HepG2 (cell line): ENCODE results near the gene SNN. TPM values are rescaled to one million over a fixed set of nuclear protein-coding genes. Genes with fewer than 3 reads are reported as not detected.

ENCODE experiments used
- ATF1 ChIP-seq: IDR thresholded peaks from 2 replicates; pipeline ENCODE4 v1.6.1; 2016; ENCODE audit warnings: mild to moderate bottlenecking, control low read depth
- CBX5 ChIP-seq: sonication (generic); formaldehyde crosslinking; IDR thresholded peaks from 2 replicates; pipeline ENCODE4 v1.4.0; 2020; ENCODE audit warnings: missing genetic modification reagents, borderline replicate concordance
- KLF12 ChIP-seq: sonication (generic); formaldehyde crosslinking; IDR thresholded peaks from 2 replicates; pipeline ENCODE4 v1.4.0; 2020; ENCODE audit warnings: missing genetic modification reagents, borderline replicate concordance
- PITX1 ChIP-seq: sonication (generic); formaldehyde crosslinking; IDR thresholded peaks from 2 replicates; pipeline ENCODE4 v1.5.1; 2020; ENCODE audit warnings: mild to moderate bottlenecking, missing genetic modification reagents
- TCF12 ChIP-seq, 2 experiments: fragments of 450-650 bp in 1 of 2; sonication (generic) in 1 of 2; formaldehyde crosslinking in 1 of 2; IDR thresholded peaks; 2 replicates each; pipeline versions ENCODE4 v1.6.1 to v1.8.0; 2017 to 2022; ENCODE audit warnings: antibody characterized with exemption in 1 of 2, mild to moderate bottlenecking in 1 of 2, missing genetic modification reagents in 1 of 2, moderate library complexity in 1 of 2
- ZIK1 ChIP-seq: sonication (generic); formaldehyde crosslinking; IDR thresholded peaks from 2 replicates; pipeline ENCODE4 v1.5.0; 2020; ENCODE audit warnings: mild to moderate bottlenecking, low read depth, missing genetic modification reagents, borderline replicate concordance
- ZNF136 ChIP-seq: sonication (generic); formaldehyde crosslinking; IDR thresholded peaks from 2 replicates; pipeline ENCODE4 v1.8.1; 2022; ENCODE audit warnings: low read depth, mild to moderate bottlenecking, moderate library complexity, missing genetic modification reagents
- ZNF160 ChIP-seq: sonication (generic); formaldehyde crosslinking; IDR thresholded peaks from 2 replicates; pipeline ENCODE4 v1.8.0; 2022; ENCODE audit warnings: mild to moderate bottlenecking, inconsistent platforms, missing genetic modification reagents
- ZNF20 ChIP-seq: sonication (generic); formaldehyde crosslinking; IDR thresholded peaks from 2 replicates; pipeline ENCODE4 v1.4.0; 2020; ENCODE audit warnings: mild to moderate bottlenecking, moderate library complexity, missing genetic modification reagents
- ZNF460 ChIP-seq: sonication (generic); formaldehyde crosslinking; IDR thresholded peaks from 2 replicates; pipeline ENCODE4 v1.5.1; 2020; ENCODE audit warnings: missing genetic modification reagents, mild to moderate bottlenecking, borderline replicate concordance
- ZNF768 ChIP-seq: sonication (generic); formaldehyde crosslinking; IDR thresholded peaks from 2 replicates; pipeline ENCODE4 v1.4.0; 2020; ENCODE audit warnings: missing genetic modification reagents
- ZSCAN20 ChIP-seq: sonication (generic); formaldehyde crosslinking; IDR thresholded peaks from 2 replicates; pipeline ENCODE4 v1.4.0; 2020; ENCODE audit warnings: missing genetic modification reagents, mild to moderate bottlenecking, borderline replicate concordance
- polyA plus RNA-seq, 8 experiments: library from polyadenylated mRNA; depleted of rRNA in 3 of 8; stranded (reverse) in 7 of 8; unstranded in 1 of 8; fragments of >200 nt; fragmentation: Illumina TruSeq in 4 of 8; extraction: Trizol in 4 of 8; gene quantifications; 2 replicates each; pipeline versions ENCODE4 v1.2.1 to v1.2.3, GENCODE V29; 2011 to 2016; ENCODE audit warnings: low read depth in 4 of 8, missing spikeins in 1 of 8, mixed read lengths in 1 of 8; ENCODE audit not compliant: insufficient read depth in 1 of 8
- total RNA-seq, 5 experiments: library from RNA; depleted of rRNA; stranded (reverse); fragments of >200 nt; fragmentation: Illumina TruSeq; extraction: Trizol; gene quantifications; 2 replicates each; pipeline ENCODE4 v1.2.3, GENCODE V29; 2016; ENCODE audit warnings: low read depth in 1 of 5
- TF ChIP-seq, protein P1 (sequence below): sonication (generic); formaldehyde crosslinking; IDR thresholded peaks from 2 replicates; pipeline ENCODE4 v1.8.1; 2022; ENCODE audit warnings: mild to moderate bottlenecking, missing genetic modification reagents
- TF ChIP-seq, protein P2 (sequence below): sonication (generic); formaldehyde crosslinking; IDR thresholded peaks from 2 replicates; pipeline ENCODE4 v1.4.0; 2020; ENCODE audit warnings: missing genetic modification reagents, borderline replicate concordance
- TF ChIP-seq, protein P3 (sequence below): IDR thresholded peaks from 2 replicates; pipeline ENCODE4 v1.6.1; 2016; ENCODE audit warnings: low read depth, missing genetic modification reagents, missing compliant biosample characterization
- TF ChIP-seq, protein P4 (sequence below): sonication (generic); formaldehyde crosslinking; IDR thresholded peaks from 2 replicates; pipeline ENCODE4 v1.8.0; 2023; ENCODE audit warnings: mild to moderate bottlenecking, missing genetic modification reagents
- TF ChIP-seq, protein P5 (sequence below): sonication (generic); formaldehyde crosslinking; IDR thresholded peaks from 2 replicates; pipeline ENCODE4 v1.5.0; 2020; ENCODE audit warnings: missing genetic modification reagents

SNN gene
- total and polyA plus RNA-seq, 2 of the 13 experiments (the other 11 are each of a cell fraction or from before 2014, with no cell fraction given), result 5.2 to 8.4 TPM

DNA sequence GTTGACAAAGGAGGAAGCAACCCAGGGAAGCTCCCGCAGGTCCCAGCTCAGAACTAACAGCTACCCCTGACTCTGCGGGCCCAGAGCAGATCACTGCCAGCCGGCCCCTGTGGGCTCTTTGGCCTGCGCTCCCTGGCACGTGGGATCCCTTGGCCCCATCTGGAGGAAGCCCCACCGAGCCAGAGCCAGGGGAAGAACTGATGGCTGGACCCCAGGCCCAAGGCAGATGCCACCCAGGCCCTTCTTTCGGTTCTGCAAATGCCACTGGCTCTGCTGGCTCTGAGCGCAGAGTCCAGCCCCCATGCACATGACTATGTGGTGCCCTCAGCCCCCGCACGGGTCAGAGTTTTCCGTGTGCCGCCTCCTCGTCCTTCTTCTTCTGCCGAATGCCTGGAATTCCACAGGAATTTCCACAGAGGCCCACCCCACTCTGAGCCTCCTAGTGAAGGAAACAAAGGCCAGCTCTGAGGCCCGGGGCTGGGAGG, 35.8 kb upstream of the SNN start (continued):
- TF ChIP-seq, protein P1, sequence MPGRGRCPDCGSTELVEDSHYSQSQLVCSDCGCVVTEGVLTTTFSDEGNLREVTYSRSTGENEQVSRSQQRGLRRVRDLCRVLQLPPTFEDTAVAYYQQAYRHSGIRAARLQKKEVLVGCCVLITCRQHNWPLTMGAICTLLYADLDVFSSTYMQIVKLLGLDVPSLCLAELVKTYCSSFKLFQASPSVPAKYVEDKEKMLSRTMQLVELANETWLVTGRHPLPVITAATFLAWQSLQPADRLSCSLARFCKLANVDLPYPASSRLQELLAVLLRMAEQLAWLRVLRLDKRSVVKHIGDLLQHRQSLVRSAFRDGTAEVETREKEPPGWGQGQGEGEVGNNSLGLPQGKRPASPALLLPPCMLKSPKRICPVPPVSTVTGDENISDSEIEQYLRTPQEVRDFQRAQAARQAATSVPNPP (CRISPR knock-in tag), result no peak
- no peak for TF ChIP-seq ZSCAN20
- no peak for TF ChIP-seq KLF12 (CRISPR knock-in tag)
- TF ChIP-seq ZNF160 (CRISPR knock-in tag), result no peak
- no peak for TF ChIP-seq TCF12 (IDR thresholded peaks at IDR 0.05)
- no peak for TF ChIP-seq TCF12 (CRISPR knock-in tag; IDR thresholded peaks at IDR 0.05)
- TF ChIP-seq ZIK1, result no peak
- TF ChIP-seq ZNF136 (CRISPR knock-in tag), result no peak
- TF ChIP-seq, protein P2, sequence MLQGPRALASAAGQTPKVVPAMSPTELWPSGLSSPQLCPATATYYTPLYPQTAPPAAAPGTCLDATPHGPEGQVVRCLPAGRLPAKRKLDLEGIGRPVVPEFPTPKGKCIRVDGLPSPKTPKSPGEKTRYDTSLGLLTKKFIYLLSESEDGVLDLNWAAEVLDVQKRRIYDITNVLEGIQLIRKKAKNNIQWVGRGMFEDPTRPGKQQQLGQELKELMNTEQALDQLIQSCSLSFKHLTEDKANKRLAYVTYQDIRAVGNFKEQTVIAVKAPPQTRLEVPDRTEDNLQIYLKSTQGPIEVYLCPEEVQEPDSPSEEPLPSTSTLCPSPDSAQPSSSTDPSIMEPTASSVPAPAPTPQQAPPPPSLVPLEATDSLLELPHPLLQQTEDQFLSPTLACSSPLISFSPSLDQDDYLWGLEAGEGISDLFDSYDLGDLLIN, result no peak
- TF ChIP-seq, protein P3, sequence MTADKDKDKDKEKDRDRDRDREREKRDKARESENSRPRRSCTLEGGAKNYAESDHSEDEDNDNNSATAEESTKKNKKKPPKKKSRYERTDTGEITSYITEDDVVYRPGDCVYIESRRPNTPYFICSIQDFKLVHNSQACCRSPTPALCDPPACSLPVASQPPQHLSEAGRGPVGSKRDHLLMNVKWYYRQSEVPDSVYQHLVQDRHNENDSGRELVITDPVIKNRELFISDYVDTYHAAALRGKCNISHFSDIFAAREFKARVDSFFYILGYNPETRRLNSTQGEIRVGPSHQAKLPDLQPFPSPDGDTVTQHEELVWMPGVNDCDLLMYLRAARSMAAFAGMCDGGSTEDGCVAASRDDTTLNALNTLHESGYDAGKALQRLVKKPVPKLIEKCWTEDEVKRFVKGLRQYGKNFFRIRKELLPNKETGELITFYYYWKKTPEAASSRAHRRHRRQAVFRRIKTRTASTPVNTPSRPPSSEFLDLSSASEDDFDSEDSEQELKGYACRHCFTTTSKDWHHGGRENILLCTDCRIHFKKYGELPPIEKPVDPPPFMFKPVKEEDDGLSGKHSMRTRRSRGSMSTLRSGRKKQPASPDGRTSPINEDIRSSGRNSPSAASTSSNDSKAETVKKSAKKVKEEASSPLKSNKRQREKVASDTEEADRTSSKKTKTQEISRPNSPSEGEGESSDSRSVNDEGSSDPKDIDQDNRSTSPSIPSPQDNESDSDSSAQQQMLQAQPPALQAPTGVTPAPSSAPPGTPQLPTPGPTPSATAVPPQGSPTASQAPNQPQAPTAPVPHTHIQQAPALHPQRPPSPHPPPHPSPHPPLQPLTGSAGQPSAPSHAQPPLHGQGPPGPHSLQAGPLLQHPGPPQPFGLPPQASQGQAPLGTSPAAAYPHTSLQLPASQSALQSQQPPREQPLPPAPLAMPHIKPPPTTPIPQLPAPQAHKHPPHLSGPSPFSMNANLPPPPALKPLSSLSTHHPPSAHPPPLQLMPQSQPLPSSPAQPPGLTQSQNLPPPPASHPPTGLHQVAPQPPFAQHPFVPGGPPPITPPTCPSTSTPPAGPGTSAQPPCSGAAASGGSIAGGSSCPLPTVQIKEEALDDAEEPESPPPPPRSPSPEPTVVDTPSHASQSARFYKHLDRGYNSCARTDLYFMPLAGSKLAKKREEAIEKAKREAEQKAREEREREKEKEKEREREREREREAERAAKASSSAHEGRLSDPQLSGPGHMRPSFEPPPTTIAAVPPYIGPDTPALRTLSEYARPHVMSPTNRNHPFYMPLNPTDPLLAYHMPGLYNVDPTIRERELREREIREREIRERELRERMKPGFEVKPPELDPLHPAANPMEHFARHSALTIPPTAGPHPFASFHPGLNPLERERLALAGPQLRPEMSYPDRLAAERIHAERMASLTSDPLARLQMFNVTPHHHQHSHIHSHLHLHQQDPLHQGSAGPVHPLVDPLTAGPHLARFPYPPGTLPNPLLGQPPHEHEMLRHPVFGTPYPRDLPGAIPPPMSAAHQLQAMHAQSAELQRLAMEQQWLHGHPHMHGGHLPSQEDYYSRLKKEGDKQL (CRISPR knock-in tag), result no peak
- TF ChIP-seq CBX5, result no peak
- no peak for TF ChIP-seq ZNF460 (CRISPR knock-in tag)
- no peak for TF ChIP-seq ZNF768 (CRISPR knock-in tag)
- no peak for TF ChIP-seq ATF1 (CRISPR knock-in tag)
- TF ChIP-seq ZNF20, result no peak
- peak; percentile 63; the same call in 1 of the 2 replicates for TF ChIP-seq PITX1
- TF ChIP-seq, protein P4, sequence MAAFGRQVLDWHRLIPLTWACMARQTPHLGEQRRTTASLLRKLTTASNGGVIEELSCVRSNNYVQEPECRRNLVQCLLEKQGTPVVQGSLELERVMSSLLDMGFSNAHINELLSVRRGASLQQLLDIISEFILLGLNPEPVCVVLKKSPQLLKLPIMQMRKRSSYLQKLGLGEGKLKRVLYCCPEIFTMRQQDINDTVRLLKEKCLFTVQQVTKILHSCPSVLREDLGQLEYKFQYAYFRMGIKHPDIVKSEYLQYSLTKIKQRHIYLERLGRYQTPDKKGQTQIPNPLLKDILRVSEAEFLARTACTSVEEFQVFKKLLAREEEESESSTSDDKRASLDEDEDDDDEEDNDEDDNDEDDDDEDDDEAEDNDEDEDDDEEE, result 0 out of 2 replicates have a peak, but pooled peaks have one; percentile 30
- TF ChIP-seq, protein P5, sequence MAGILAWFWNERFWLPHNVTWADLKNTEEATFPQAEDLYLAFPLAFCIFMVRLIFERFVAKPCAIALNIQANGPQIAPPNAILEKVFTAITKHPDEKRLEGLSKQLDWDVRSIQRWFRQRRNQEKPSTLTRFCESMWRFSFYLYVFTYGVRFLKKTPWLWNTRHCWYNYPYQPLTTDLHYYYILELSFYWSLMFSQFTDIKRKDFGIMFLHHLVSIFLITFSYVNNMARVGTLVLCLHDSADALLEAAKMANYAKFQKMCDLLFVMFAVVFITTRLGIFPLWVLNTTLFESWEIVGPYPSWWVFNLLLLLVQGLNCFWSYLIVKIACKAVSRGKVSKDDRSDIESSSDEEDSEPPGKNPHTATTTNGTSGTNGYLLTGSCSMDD (CRISPR knock-in tag), result no peak
